Neural progenitor cell (in vitro differentiated cells): Measurements from ENCODE around the gene REELD1. TPM values are rescaled to one million over a fixed set of nuclear protein-coding genes. Genes with fewer than 3 reads are reported as not detected.

Experiments used
- DNase-seq: peaks from one replicate; pipeline ENCODE4 v3.0.0-alpha.2; 2016; ENCODE audit warnings: low spot score
- H2AFZ ChIP-seq: fragments of 200-600 bp; sonication (generic); replicated peaks from 2 replicates; pipeline ENCODE4 v1.6.1; 2016; ENCODE audit warnings: antibody characterized with exemption
- H3F3A ChIP-seq: fragments of 200-600 bp; sonication (generic); 2 replicates; pipeline ENCODE4 v1.6.1; 2016; ENCODE audit warnings: antibody characterized with exemption, low read depth
- H3K27ac ChIP-seq: fragments of 200-600 bp; sonication (generic); 2 replicates; pipeline ENCODE4 v1.5.1; 2016; ENCODE audit warnings: mild to moderate bottlenecking
- H3K27me3 ChIP-seq: fragments of 200-600 bp; sonication (generic); 2 replicates; pipeline ENCODE4 v1.6.1; 2016; ENCODE audit warnings: mild to moderate bottlenecking, moderate library complexity
- H3K36me3 ChIP-seq: fragments of 200-600 bp; sonication (generic); 2 replicates; pipeline ENCODE4 v1.5.1; 2016
- H3K4me1 ChIP-seq: fragments of 200-600 bp; sonication (generic); 2 replicates; pipeline ENCODE4 v1.6.1; 2016; ENCODE audit warnings: mixed run types
- H3K4me2 ChIP-seq: fragments of 200-600 bp; sonication (generic); 2 replicates; pipeline ENCODE4 v1.6.1; 2016
- H3K4me3 ChIP-seq: fragments of 200-600 bp; sonication (generic); 2 replicates; pipeline ENCODE4 v1.5.1; 2016
- H3K79me2 ChIP-seq: fragments of 200-600 bp; sonication (generic); 2 replicates; pipeline ENCODE4 v1.6.1; 2016; ENCODE audit warnings: low read depth
- H3K9ac ChIP-seq: fragments of 200-600 bp; sonication (generic); 2 replicates; pipeline ENCODE4 v1.6.1; 2016
- H3K9me3 ChIP-seq: fragments of 200-600 bp; sonication (generic); 2 replicates; pipeline ENCODE4 v1.5.1; 2016; ENCODE audit warnings: low read depth
- H4K20me1 ChIP-seq: fragments of 200-600 bp; sonication (generic); 2 replicates; pipeline ENCODE4 v1.6.1; 2016; ENCODE audit warnings: low read depth
- H3K27ac Mint-ChIP-seq: 3 replicates; pipeline ENCODE4 v1.8.0; 2021; ENCODE audit warnings: mixed read lengths
- H3K27me3 Mint-ChIP-seq: 2 replicates; pipeline ENCODE4 v1.8.0; 2022; ENCODE audit warnings: low read depth, mild to moderate bottlenecking, inconsistent platforms, moderate library complexity, mixed read lengths; ENCODE audit not compliant: insufficient read depth
- H3K36me3 Mint-ChIP-seq: 3 replicates; pipeline ENCODE4 v1.8.0; 2021; ENCODE audit warnings: mixed read lengths
- H3K4me1 Mint-ChIP-seq: 3 replicates; pipeline ENCODE4 v1.8.0; 2021; ENCODE audit warnings: mixed read lengths
- H3K4me3 Mint-ChIP-seq: 3 replicates; pipeline ENCODE4 v1.8.0; 2021; ENCODE audit warnings: mild to moderate bottlenecking, moderate library complexity, mixed read lengths
- H3K9me3 Mint-ChIP-seq: 3 replicates; pipeline ENCODE4 v1.8.0; 2020; ENCODE audit warnings: mixed read lengths
- EZH2 ChIP-seq: fragments of 200-600 bp; sonication (generic); IDR thresholded peaks from 2 replicates; pipeline ENCODE4 v1.6.1; 2017; ENCODE audit warnings: antibody characterized with exemption, mild to moderate bottlenecking, moderate library complexity
- EZH2phosphoT487 ChIP-seq: fragments of 200-600 bp; sonication (generic); IDR thresholded peaks from 2 replicates; pipeline ENCODE4 v1.6.1; 2017; ENCODE audit warnings: antibody characterized with exemption
- total RNA-seq: library from RNA; depleted of rRNA; stranded (reverse); fragments of >200 nt; gene quantifications from 2 replicates; pipeline ENCODE4 v1.2.3, GENCODE V29; 2015; ENCODE audit warnings: low replicate concordance
- TF ChIP-seq, protein P1 (sequence below): fragments of 200-600 bp; sonication (generic); IDR thresholded peaks from 2 replicates; pipeline ENCODE4 v1.5.1; 2017; ENCODE audit warnings: antibody characterized with exemption, mild to moderate bottlenecking

Gene REELD1
- total RNA-seq, 1 donor from 2014 or later, result not detected

- Histone ChIP-seq H4K20me1 (no peaks in the 10 kb centered on the region), H3K4me1 (no peaks in the 10 kb centered on the region), H3F3A (no peaks in the 10 kb centered on the region), H3K9ac (no peak overlapping the region), H3K79me2 (no peaks in the 10 kb centered on the region), H3K36me3 (no peaks in the 10 kb centered on the region), H3K4me2 (no peak overlapping the region), H3K27ac (no peak overlapping the region), H3K4me3 (no peak overlapping the region), H3K9me3 (no peaks in the 10 kb centered on the region), H2AFZ (no peak overlapping the region), H3K27me3 (no peaks in the 10 kb centered on the region)
- TF ChIP-seq, protein P1, sequence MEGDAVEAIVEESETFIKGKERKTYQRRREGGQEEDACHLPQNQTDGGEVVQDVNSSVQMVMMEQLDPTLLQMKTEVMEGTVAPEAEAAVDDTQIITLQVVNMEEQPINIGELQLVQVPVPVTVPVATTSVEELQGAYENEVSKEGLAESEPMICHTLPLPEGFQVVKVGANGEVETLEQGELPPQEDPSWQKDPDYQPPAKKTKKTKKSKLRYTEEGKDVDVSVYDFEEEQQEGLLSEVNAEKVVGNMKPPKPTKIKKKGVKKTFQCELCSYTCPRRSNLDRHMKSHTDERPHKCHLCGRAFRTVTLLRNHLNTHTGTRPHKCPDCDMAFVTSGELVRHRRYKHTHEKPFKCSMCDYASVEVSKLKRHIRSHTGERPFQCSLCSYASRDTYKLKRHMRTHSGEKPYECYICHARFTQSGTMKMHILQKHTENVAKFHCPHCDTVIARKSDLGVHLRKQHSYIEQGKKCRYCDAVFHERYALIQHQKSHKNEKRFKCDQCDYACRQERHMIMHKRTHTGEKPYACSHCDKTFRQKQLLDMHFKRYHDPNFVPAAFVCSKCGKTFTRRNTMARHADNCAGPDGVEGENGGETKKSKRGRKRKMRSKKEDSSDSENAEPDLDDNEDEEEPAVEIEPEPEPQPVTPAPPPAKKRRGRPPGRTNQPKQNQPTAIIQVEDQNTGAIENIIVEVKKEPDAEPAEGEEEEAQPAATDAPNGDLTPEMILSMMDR, result no peak
- TF ChIP-seq EZH2phosphoT487, result no peak
- TF ChIP-seq EZH2, result no peak
- Mint-ChIP-seq H3K27ac (no peak overlapping the region), H3K4me3 (no peak overlapping the region), H3K36me3 (no peaks in the 10 kb centered on the region), H3K9me3 (no peaks in the 10 kb centered on the region), H3K27me3 (no peaks in the 10 kb centered on the region), H3K4me1 (no peaks in the 10 kb centered on the region)
- DNase-seq, result no peak
Observed at GRCh38 chr4:146278986-146279385, 64.6 kb downstream of the REELD1 start.

Other genes with a start within 250 kb of the REELD1 start
- gene LSM6, start 38.8 kb upstream of the REELD1 start, total RNA-seq, result 99.3 and 227 TPM in 2 replicates